ENCODE measurements around the gene C19orf38.
"Not testable (repeated sequence)": the region's sequence is repeated elsewhere in the genome, so short reads cannot be mapped to it uniquely, and the experiment has no call there.

Gene C19orf38

DNA sequence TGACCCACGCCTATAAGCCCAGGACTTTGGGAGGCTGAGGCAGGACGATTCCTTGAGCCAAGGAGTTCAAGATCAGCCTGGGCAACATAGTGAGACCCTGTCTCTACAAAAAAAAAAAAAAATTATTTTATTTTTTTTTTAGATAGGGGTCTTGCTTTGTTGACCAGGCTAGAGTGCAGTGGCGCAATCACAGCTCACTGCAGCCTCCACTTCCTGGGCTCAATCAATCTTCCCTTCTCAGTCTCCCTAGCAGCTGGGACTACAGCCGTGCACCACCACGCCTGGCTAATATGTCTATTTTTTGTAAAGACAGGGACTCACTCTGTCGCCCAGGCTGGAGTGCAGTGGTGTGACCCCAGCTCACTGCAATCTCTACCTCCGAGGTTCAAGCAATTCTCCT is 4.7 kb downstream of the C19orf38 start:
- Histone ChIP-seq H3K4me1 (ENCODE audit: low read length) (no peaks in the 10 kb centered on the region; the same call in 1 of the 2 replicates), H3K4me3 (ENCODE audit: low read length) (no peak overlapping the region), H2AFZ (ENCODE audit: low read depth, low read length) (no peak overlapping the region), H3K36me3 (replicated peaks; ENCODE audit: low read depth, low read length) (no peaks in the 10 kb centered on the region), H3K9ac (ENCODE audit: low read length) (no peak overlapping the region), H3K9me3 (ENCODE audit: insufficient read depth, low read length) (no peaks in the 10 kb centered on the region), H3K79me2 (ENCODE audit: low read length) (no peaks in the 10 kb centered on the region), H3K27me3 (ENCODE audit: low read depth, low read length) (peaks cover 3% of the 10 kb centered on the region; the same call in 1 of the 2 replicates), H3K4me2 (ENCODE audit: low read length) (no peak overlapping the region), H4K20me1 (ENCODE audit: insufficient read depth, low read length) (no peaks in the 10 kb centered on the region), H3K27ac (ENCODE audit: low read length) (no peak overlapping the region)
- no peak for TF ChIP-seq EZH2phosphoT487 (IDR thresholded peaks at IDR 0.05; ENCODE audit: low read depth)
- TF ChIP-seq, protein P1, sequence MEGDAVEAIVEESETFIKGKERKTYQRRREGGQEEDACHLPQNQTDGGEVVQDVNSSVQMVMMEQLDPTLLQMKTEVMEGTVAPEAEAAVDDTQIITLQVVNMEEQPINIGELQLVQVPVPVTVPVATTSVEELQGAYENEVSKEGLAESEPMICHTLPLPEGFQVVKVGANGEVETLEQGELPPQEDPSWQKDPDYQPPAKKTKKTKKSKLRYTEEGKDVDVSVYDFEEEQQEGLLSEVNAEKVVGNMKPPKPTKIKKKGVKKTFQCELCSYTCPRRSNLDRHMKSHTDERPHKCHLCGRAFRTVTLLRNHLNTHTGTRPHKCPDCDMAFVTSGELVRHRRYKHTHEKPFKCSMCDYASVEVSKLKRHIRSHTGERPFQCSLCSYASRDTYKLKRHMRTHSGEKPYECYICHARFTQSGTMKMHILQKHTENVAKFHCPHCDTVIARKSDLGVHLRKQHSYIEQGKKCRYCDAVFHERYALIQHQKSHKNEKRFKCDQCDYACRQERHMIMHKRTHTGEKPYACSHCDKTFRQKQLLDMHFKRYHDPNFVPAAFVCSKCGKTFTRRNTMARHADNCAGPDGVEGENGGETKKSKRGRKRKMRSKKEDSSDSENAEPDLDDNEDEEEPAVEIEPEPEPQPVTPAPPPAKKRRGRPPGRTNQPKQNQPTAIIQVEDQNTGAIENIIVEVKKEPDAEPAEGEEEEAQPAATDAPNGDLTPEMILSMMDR (IDR thresholded peaks at IDR 0.05; ENCODE audit: low read depth, low read length), result no peak

DNA sequence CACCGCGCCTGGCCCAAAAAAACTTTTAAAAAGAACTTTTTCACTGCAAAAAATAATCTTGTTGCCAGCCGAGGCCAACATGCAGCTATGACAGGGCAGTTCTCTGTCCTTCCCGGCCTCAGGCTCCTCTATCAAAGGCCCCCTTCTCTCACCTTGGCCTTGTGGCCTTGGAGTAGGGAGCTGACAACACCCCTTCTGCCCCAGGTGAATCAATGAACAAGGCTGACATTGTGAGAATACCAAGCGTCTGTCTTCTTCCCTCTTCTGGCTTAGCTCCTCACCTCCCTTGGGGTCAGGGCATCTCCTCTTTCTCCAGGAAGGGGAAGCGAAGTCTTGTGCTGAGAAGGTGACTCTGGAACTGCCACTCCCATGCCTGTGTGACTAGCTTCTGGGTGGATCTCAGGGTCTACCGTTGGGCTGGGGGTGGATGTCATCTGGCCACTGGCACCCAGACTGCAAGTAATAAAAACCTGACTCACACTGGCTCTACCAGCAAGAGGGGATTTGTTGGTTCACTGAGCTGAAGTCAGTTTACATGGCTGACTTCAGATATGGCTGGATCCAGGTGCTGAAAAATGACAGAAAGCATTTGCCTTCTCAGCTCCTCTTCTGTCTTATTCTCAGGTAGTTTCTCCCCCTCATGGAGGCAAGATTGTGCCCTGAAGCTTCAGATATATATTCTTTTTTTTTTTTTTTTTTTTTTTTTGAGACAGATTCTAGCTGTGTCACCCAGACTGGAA is 6.3 kb downstream of the C19orf38 start:
- Histone ChIP-seq H4K20me1 (ENCODE audit: insufficient read depth, low read length) (no peaks in the 10 kb centered on the region), H3K79me2 (ENCODE audit: low read length) (no peaks in the 10 kb centered on the region), H2AFZ (ENCODE audit: low read depth, low read length) (no peak overlapping the region), H3K4me1 (ENCODE audit: low read length) (no peaks in the 10 kb centered on the region), H3K9ac (ENCODE audit: low read length) (no peak overlapping the region), H3K36me3 (replicated peaks; ENCODE audit: low read depth, low read length) (no peaks in the 10 kb centered on the region), H3K9me3 (ENCODE audit: insufficient read depth, low read length) (no peaks in the 10 kb centered on the region), H3K27me3 (ENCODE audit: low read depth, low read length) (peaks cover 3% of the 10 kb centered on the region; the same call in 1 of the 2 replicates), H3K27ac (ENCODE audit: low read length) (no peak overlapping the region), H3K4me3 (ENCODE audit: low read length) (no peak overlapping the region), H3K4me2 (ENCODE audit: low read length) (no peak overlapping the region)
- TF ChIP-seq, protein P1 (IDR thresholded peaks at IDR 0.05; ENCODE audit: low read depth, low read length), result no peak
- TF ChIP-seq EZH2phosphoT487 (IDR thresholded peaks at IDR 0.05; ENCODE audit: low read depth), result no peak

DNA sequence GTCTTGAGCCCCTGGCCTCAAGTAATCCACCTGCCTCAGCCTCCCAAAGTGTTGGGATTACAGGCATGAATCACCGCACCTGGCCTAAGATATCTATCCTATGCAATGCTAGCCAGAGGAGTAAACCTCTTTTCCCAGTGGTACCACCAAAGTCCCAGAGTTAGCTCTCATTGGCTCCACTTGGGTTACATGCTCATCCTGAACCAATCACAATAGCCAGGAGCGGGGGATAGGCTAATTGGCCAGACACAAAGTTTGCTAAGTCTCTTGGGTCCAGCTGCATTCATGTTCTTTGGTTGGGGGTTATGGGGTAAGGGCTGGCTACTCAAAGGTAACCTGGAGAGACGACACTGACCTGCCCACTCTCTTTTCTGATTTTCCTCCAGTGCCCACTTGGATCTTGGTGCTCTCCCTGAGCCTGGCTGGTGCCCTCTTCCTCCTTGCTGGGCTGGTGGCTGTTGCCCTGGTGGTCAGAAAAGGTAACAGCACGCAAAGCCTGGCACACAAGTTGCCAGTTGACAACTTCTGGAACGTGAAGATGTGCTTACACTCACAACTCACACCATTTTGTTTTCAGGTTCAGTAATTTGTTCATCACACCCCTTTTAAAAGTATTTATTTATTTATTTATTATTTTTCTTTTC is 7.8 kb downstream of the C19orf38 start:
- no peaks in the 10 kb centered on the region for H3K27me3 ChIP-seq (ENCODE audit: low read depth, low read length)
- H3K4me3 ChIP-seq (ENCODE audit: low read length), result no peak overlapping the region
- no peak overlapping the region for H3K27ac ChIP-seq (ENCODE audit: low read length)
- no peaks in the 10 kb centered on the region for H3K9me3 ChIP-seq (ENCODE audit: insufficient read depth, low read length)
- peak overlapping the region; percentile 72; the same call in 1 of the 2 replicates for H2AFZ ChIP-seq (ENCODE audit: low read depth, low read length)
- no peak overlapping the region for H3K4me2 ChIP-seq (ENCODE audit: low read length)
- H3K36me3 ChIP-seq (replicated peaks; ENCODE audit: low read depth, low read length), result no peaks in the 10 kb centered on the region
- no peaks in the 10 kb centered on the region for H3K4me1 ChIP-seq (ENCODE audit: low read length)
- no peaks in the 10 kb centered on the region for H4K20me1 ChIP-seq (ENCODE audit: insufficient read depth, low read length)
- no peak overlapping the region for H3K9ac ChIP-seq (ENCODE audit: low read length)
- H3K79me2 ChIP-seq (ENCODE audit: low read length), result no peaks in the 10 kb centered on the region
- TF ChIP-seq EZH2phosphoT487 (IDR thresholded peaks at IDR 0.05; ENCODE audit: low read depth), result no peak
- TF ChIP-seq, protein P1 (IDR thresholded peaks at IDR 0.05; ENCODE audit: low read depth, low read length), result peak; percentile 56

DNA sequence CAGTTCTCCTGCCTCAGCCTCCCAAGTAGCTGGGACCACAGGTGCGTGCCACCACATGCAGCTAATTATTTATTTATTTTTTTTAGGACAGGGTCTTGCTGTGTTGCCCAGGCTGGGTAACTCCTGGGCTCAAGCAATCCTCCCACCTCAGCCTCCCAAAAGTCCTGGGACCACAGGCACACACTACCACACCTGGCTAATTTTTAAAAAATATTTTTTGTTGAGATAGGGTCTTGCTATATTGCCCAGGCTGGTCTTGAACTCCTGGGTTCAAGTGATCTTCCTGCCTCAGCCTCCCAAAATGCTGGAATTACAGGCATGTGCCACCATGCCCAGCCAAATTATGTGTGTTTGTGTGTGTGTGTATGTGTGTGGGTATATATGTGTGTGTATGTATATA is 8.7 kb downstream of the C19orf38 start:
- H2AFZ ChIP-seq (ENCODE audit: low read depth, low read length); H3K9ac ChIP-seq (ENCODE audit: low read length); H3K27me3 ChIP-seq (ENCODE audit: low read depth, low read length); H3K9me3 ChIP-seq (ENCODE audit: insufficient read depth, low read length); H3K4me2 ChIP-seq (ENCODE audit: low read length); H3K4me1 ChIP-seq (ENCODE audit: low read length); H4K20me1 ChIP-seq (ENCODE audit: insufficient read depth, low read length); H3K36me3 ChIP-seq (replicated peaks; ENCODE audit: low read depth, low read length); H3K4me3 ChIP-seq (ENCODE audit: low read length); H3K27ac ChIP-seq (ENCODE audit: low read length); H3K79me2 ChIP-seq (ENCODE audit: low read length): not testable (repeated sequence)
